SKM-1 treated with dmso at 0.1 percent for 144 hours (cell line): Measurements from ENCODE around the gene FGF2.
"Not testable (repeated sequence)": the region's sequence is repeated elsewhere in the genome, so short reads cannot be mapped to it uniquely, and the experiment has no call there.

Experiments
- DNase-seq: peaks from one replicate; lab custom pipeline; 2025; ENCODE audit not compliant: unreplicated experiment; lab: John Stamatoyannopoulos, UW

FGF2 gene

DNA sequence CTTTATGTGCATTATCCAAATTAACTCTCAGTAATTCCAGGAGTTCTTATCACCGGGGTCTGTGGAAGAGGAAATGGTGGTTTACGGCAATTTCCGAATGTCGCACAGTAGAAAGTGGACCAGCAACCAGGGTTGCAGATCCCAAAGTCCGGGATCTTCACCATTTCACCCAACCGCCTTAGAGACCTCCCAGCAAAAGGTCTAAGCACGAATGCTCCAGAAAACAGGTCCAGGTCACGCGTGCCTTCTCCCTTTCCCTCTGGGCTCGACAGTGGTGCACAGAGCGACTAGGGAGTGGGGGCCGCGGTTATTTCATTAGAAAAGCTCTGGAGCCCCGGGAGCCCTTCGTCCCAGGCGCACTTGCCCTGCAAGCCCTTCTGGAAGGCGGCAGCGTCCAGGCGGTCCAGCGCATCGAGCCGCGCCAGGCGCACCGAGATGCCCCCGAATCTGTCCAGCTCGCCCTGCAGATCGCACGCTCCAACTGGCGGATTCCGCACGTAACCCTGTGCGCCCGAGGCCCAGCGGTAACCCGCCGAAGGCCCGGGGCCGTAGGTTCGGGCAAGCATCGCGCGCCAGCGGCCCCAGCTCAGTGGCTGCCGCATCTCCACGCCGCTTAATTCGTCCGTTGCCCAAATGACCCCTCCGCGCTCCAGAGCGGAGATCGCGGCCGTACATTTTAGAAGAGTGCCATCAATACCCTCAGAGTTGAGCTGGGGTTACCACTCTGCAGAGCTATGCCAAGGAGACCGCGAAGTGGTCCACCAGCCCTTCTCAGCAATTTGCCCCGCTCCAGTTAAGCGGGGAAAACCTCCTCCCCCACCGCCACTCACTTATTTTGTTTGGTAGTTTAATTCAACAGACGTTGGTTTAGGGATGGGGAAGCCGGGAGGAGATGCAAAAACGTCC is 95.6 kb downstream of the FGF2 start, which contains the start of gene NUDT6:
NUDT6 (minus strand) TSS at position 627 of the 906 bp plus-strand sequence; CDS start at position 602, 25 bp downstream.
- DNase-seq = peak; percentile 37

DNA sequence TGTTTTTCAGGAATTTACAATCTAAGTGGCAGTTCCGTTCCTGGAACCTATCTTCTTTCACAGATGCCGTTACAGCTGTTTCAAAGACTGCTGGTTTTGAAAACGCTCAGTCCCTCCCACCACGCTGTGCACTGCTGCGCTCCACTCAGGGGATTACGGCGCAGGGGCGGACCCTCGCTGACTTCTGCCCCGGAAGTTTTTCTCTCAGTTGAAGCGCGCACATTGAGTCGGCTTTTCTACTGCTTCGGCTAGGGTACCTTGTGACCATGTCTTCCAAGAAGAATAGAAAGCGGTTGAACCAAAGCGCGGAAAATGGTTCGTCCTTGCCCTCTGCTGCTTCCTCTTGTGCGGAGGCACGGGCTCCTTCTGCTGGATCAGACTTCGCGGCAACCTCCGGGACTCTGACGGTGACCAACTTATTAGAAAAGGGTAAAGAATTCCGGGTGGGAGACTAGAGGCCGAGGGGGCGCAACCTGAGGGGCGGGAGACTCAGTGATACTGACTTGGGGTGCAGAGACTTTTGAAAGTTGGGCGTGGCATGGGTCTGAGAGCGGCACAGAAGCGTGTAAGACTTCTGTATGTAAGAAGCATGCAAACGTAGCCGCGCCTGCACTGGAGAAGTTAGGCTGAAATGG is 96.4 kb downstream of the FGF2 start:
- DNase-seq = peak; percentile 90

DNA sequence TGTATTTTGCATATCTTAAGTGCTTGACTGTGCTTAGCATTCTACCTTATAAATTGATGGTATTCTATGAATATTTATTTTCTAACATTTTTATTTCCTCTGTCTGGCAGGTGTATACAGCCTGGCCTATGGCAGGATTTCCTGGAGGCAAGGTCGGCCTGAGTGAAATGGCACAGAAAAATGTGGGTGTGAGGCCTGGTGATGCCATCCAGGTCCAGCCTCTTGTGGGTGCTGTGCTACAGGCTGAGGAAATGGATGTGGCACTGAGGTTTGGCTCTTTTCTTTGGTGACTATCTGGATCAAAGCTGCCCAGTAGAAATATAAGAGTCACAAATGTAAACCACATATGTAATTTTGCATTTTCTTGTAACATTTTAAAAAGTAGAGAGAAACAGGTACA is 102.3 kb downstream of the FGF2 start:
- DNase-seq = no peak

DNA sequence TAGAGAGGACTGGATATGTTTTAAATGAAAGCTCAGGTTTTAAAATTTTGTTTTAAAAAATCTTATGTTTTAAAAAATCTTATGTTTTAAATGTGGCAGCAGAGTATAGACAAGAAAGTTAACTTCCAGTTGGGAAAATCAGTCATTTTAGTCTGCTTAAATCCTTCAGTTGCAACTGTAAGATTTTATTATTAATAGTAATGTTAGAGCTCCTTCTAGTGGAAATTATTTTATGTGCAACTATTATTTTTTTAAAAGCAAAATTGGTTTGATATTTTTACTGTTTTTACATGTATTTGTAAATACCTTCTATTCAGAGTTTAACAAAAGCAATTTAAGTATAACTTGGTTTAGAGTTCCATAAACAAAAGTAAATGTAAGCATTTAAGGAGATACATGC is 104.2 kb downstream of the FGF2 start:
- DNase-seq = peak; percentile 11

DNA sequence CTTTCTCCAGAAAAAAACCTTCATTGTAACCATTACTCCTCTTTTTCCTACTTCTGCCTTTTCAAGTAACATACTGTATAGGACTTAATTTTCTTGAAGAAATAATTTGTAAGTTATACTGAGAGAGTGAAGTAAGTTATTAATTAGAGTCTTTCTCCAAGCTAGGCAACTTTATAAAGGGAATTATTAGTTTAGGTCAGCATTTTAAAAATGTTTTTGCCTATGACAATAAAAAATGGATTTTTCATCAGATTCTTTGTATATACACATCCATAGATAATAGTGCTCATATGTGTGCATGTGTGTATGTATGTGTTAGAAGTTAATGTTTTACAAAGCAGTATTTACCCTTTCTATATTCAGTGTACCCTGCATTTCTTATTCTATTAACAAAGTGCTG is 106.1 kb downstream of the FGF2 start:
- no peak for DNase-seq

DNA sequence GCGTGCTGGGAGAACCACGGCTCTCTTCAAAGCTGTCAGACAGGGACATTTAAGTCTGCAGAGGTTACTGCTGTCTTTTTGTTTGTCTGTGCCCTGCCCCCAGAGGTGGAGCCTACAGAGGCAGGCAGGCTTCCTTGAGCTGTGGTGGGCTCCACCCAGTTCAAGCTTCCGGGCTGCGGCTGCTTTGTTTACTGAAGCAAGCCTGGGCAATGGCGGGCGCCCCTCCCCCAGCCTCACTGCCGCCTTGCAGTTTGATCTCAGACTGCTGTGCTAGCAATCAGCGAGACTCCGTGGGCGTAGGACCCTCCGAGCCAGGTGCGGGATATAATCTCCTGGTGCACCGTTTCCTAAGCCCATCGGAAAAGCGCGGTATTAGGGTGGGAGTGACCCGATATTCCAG is 118.5 kb downstream of the FGF2 start:
- not testable (repeated sequence) for DNase-seq

DNA sequence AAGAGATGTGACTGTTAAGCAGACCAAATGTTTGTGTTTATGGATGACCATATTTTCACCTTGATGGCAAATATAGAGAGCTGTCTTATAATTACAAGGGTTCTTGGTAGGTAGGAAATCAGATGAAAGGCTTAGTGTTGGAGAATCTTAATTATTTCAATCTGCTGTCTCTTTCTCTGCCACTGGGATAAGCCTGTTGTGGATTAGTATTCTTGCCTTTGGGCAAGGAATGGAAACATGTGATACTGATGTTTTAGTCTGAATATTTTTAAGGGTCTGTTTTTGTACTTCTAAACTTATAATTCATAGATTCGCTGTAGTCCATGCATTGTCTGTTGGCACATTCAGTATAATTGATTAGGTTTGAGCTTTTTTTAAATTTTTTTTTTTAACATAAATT is 119.5 kb downstream of the FGF2 start:
- no peak for DNase-seq
